HepG2 (cell line): ENCODE results near the gene RPP14. TPM values are rescaled to one million over a fixed set of nuclear protein-coding genes. Genes with fewer than 3 reads are reported as not detected.

Experiments
- BCLAF1 ChIP-seq: fragments of 450-650 bp; IDR thresholded peaks from 2 replicates; pipeline ENCODE4 v1.6.1; 2017; ENCODE audit warnings: mild to moderate bottlenecking
- DR1 ChIP-seq: sonication (generic); formaldehyde crosslinking; IDR thresholded peaks from 2 replicates; pipeline ENCODE4 v1.8.0; 2021; ENCODE audit warnings: mild to moderate bottlenecking, missing genetic modification reagents, inconsistent platforms
- ELK4 ChIP-seq: sonication (generic); formaldehyde crosslinking; IDR thresholded peaks from 2 replicates; pipeline ENCODE4 v1.9.0; 2021; ENCODE audit warnings: missing genetic modification reagents, borderline replicate concordance
- FOSL2 ChIP-seq: sonication (generic); formaldehyde crosslinking; IDR thresholded peaks from 2 replicates; pipeline ENCODE4 v1.4.0; 2020; ENCODE audit warnings: missing genetic modification reagents
- KDM6A ChIP-seq: IDR thresholded peaks from 2 replicates; pipeline ENCODE4 v1.6.1; 2016; ENCODE audit warnings: low read depth
- MLXIP ChIP-seq: sonication (generic); formaldehyde crosslinking; IDR thresholded peaks from 2 replicates; pipeline ENCODE4 v1.9.0; 2021; ENCODE audit warnings: missing genetic modification reagents, borderline replicate concordance
- MTERF4 ChIP-seq: sonication (generic); formaldehyde crosslinking; IDR thresholded peaks from 2 replicates; pipeline ENCODE4 v1.8.0; 2023; ENCODE audit warnings: mild to moderate bottlenecking, missing genetic modification reagents
- PBX2 ChIP-seq: IDR thresholded peaks from 2 replicates; pipeline ENCODE4 v1.6.1; 2016; ENCODE audit warnings: control low read depth
- RFX1 ChIP-seq: fragments of 450-650 bp; IDR thresholded peaks from 2 replicates; pipeline ENCODE4 v1.6.1; 2017
- SRF ChIP-seq: IDR thresholded peaks from 2 replicates; pipeline ENCODE4 v1.6.1; 2011; ENCODE audit warnings: mild to moderate bottlenecking, low read depth, low read length, moderate library complexity
- ZBTB3 ChIP-seq: sonication (generic); formaldehyde crosslinking; IDR thresholded peaks from 2 replicates; pipeline ENCODE4 v1.4.0; 2020; ENCODE audit warnings: low read depth, mild to moderate bottlenecking, moderate library complexity, missing genetic modification reagents, borderline replicate concordance
- ZMAT5 ChIP-seq: sonication (generic); formaldehyde crosslinking; IDR thresholded peaks from 2 replicates; pipeline ENCODE4 v1.5.0; 2020; ENCODE audit warnings: mild to moderate bottlenecking, low read depth, missing genetic modification reagents, borderline replicate concordance
- ZNF232 ChIP-seq: sonication (generic); formaldehyde crosslinking; IDR thresholded peaks from 2 replicates; pipeline ENCODE4 v1.4.0; 2020; ENCODE audit warnings: missing genetic modification reagents, borderline replicate concordance
- ZNF44 ChIP-seq: sonication (generic); formaldehyde crosslinking; IDR thresholded peaks from 2 replicates; pipeline ENCODE4 v1.5.1; 2020; ENCODE audit warnings: mild to moderate bottlenecking, missing genetic modification reagents
- ZNF549 ChIP-seq: sonication (generic); formaldehyde crosslinking; IDR thresholded peaks from 2 replicates; pipeline ENCODE4 v1.5.0; 2020; ENCODE audit warnings: missing genetic modification reagents
- ZNF720 ChIP-seq: sonication (generic); formaldehyde crosslinking; IDR thresholded peaks from 2 replicates; pipeline ENCODE4 v1.4.0; 2020; ENCODE audit warnings: missing genetic modification reagents
- ZNF891 ChIP-seq: sonication (generic); formaldehyde crosslinking; IDR thresholded peaks from 2 replicates; pipeline ENCODE4 v1.5.0; 2020; ENCODE audit warnings: mild to moderate bottlenecking, missing genetic modification reagents
- ZSCAN12 ChIP-seq: sonication (generic); formaldehyde crosslinking; IDR thresholded peaks from 2 replicates; pipeline ENCODE4 v1.9.0; 2021; ENCODE audit warnings: mild to moderate bottlenecking, missing genetic modification reagents
- ZUFSP ChIP-seq: sonication (generic); formaldehyde crosslinking; IDR thresholded peaks from 2 replicates; pipeline ENCODE4 v1.9.0; 2021; ENCODE audit warnings: missing genetic modification reagents, mild to moderate bottlenecking, borderline replicate concordance
- polyA plus RNA-seq, 8 experiments: library from polyadenylated mRNA; depleted of rRNA in 3 of 8; stranded (reverse) in 7 of 8; unstranded in 1 of 8; fragments of >200 nt; fragmentation: Illumina TruSeq in 4 of 8; extraction: Trizol in 4 of 8; gene quantifications; 2 replicates each; pipeline versions ENCODE4 v1.2.1 to v1.2.3, GENCODE V29; 2011 to 2016; ENCODE audit warnings: low read depth in 4 of 8, missing spikeins in 1 of 8, mixed read lengths in 1 of 8; ENCODE audit not compliant: insufficient read depth in 1 of 8
- total RNA-seq, 5 experiments: library from RNA; depleted of rRNA; stranded (reverse); fragments of >200 nt; fragmentation: Illumina TruSeq; extraction: Trizol; gene quantifications; 2 replicates each; pipeline ENCODE4 v1.2.3, GENCODE V29; 2016; ENCODE audit warnings: low read depth in 1 of 5

The RPP14 gene
- total and polyA plus RNA-seq, 2 of the 13 experiments (the other 11 are each of a cell fraction or from before 2014, with no cell fraction given) = 15.4 to 16.2 TPM

GRCh38 chr3:58332575-58333188 is 26.6 kb downstream of the RPP14 start, which contains the start of gene PXK (continued):
- TF ChIP-seq ZBTB3 (CRISPR knock-in tag) (peak; percentile 29; the same call in 1 of the 2 replicates), DR1 (CRISPR knock-in tag) (no peak), MLXIP (CRISPR knock-in tag) (no peak; the same call in 1 of the 2 replicates), PBX2 (CRISPR knock-in tag) (no peak), ELK4 (CRISPR knock-in tag) (no peak), ZNF549 (no peak), ZMAT5 (CRISPR knock-in tag) (no peak), ZNF44 (0 out of 2 replicates have a peak, but pooled peaks have one; percentile 40), FOSL2 (CRISPR knock-in tag) (no peak), BCLAF1 (no peak), SRF (no peak), RFX1 (no peak), ZSCAN12 (CRISPR knock-in tag) (no peak), KDM6A (no peak), ZUFSP (CRISPR knock-in tag) (no peak), ZNF720 (no peak), ZNF891 (CRISPR knock-in tag) (no peak), MTERF4 (CRISPR knock-in tag) (no peak), ZNF232 (CRISPR knock-in tag) (no peak)
